ENCODE results near the gene PSMF1.

PSMF1 gene

DNA sequence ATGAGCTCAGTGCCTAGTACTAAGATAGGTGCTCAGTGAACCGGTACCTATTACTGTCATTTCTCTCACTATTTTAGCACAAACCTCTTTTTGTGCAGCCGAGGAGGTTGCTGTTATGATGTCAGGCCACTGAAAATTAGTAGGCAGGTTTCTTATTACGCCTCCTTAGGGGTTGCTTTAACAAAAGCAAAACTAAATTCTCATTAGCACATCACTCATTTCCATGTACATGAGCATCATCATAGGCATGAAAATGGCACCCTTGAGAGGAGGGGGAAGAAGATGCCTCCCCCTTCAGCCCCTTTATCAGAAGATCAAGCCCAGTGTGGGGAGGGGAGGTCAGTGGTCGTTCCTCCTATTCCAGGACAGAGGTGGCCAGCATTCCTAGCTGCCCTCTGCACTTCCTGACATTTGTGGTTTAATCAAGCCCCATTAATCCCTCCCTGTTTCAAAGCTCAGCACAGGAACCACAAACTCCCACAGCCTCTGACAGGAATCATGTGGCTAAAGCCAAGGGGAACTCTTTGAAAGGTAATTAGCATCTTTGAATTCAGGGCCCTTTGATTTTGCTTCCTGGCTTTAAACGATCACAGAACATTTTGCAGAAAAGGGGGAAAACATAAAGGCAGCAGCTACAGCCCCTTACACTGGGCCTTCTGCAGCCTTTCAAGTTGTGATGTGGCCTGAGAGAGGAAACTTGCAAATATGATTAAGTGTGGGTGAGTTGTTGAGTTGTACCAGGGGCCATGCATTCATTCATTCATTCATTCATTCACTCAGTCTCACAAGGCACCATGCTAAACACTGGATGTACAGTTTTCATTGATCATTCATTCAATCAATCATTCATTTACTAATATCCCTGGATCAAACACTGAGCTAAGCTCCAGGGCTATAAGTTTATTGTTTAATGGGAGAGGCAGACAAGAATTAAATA, 31.9 kb upstream of the PSMF1 start:
- no peak overlapping the region for H3K4me3 ChIP-seq (ENCODE audit: low read length)
- no peak for DNase-seq (ENCODE audit: low read depth)
- TF ChIP-seq CTCF (conservative IDR thresholded peaks at IDR 0.05; ENCODE audit: low read length) = no peak

DNA sequence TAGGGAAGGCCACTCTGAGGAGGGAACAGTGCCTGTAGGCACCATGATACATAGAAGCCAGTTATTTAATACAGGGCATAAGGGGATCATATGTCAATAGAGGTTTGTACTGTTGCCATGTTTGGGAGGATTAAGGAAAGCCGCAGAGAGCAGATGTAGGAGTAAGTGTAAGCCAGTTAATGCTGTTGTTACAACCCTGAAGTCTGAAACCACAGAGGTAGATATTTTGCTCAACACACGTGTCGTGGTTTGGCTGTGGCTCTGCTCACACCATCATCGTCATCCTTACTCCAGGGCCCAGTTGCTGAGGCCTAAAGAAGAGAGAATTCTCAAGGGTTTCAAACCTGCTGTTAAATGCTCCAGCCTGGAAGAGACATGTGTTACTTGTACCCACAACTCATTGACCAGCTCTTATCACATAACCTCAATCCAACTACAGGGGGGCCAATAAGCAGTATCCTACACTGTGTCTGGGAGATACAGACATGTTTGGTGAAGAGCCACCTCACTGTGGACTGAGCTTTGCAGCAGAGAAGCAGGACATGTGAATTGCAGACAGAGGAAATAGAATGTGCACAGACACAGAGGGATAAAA, 31.0 kb upstream of the PSMF1 start:
- DNase-seq (ENCODE audit: low read depth) = no peak
- TF ChIP-seq CTCF (conservative IDR thresholded peaks at IDR 0.05; ENCODE audit: low read length) = no peak
- no peak overlapping the region for H3K4me3 ChIP-seq (ENCODE audit: low read length)

GRCh38 chr20:1094751-1095150, 23.7 kb upstream of the PSMF1 start:
- DNase-seq (ENCODE audit: low read depth) = peak; percentile 84
- no peak for TF ChIP-seq CTCF (conservative IDR thresholded peaks at IDR 0.05; ENCODE audit: low read length)
- no peak overlapping the region for H3K4me3 ChIP-seq (ENCODE audit: low read length)

DNA sequence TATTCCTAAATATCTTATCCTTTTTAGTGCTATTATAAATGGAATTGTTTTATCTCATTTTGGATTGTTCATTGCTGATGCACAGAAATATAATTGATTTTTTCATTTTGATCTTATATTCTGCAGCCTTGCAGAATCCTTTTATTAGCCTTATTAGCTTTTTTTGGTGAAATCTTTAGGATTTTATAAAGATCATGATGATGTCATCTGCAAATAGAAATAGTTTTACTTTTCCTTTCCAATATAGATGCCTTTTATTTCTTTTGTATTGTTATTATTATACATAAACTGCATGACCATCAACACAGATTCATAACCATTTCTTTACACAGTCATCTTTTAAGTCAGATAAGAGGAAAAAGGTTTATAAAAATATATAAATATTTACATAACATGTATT, 16.9 kb upstream of the PSMF1 start:
- H3K4me3 ChIP-seq (ENCODE audit: low read length) = no peak overlapping the region
- no peak for DNase-seq (ENCODE audit: low read depth)
- TF ChIP-seq CTCF (conservative IDR thresholded peaks at IDR 0.05; ENCODE audit: low read length) = no peak

- DNase-seq (ENCODE audit: low read depth) = no peak
- no peak for TF ChIP-seq CTCF (conservative IDR thresholded peaks at IDR 0.05; ENCODE audit: low read length)
- no peak overlapping the region for H3K4me3 ChIP-seq (ENCODE audit: low read length)
Measured at GRCh38 chr20:1102016-1102415, 16.4 kb upstream of the PSMF1 start.

- no peak for DNase-seq (ENCODE audit: low read depth)
- TF ChIP-seq CTCF (conservative IDR thresholded peaks at IDR 0.05; ENCODE audit: low read length) = no peak
- H3K4me3 ChIP-seq (ENCODE audit: low read length) = no peak overlapping the region
Measured at GRCh38 chr20:1103751-1104150, 14.7 kb upstream of the PSMF1 start.
